Glomerular endothelial cell (primary cell): ENCODE data around the gene TSPEAR. TPM values are rescaled to one million over a fixed set of nuclear protein-coding genes. Genes with fewer than 3 reads are reported as not detected.

Experiments used
- DNase-seq: peaks from one replicate; pipeline ENCODE4 v3.0.0-alpha.2; 2011; ENCODE audit warnings: low read depth, low spot score; ENCODE audit errors: extremely low read depth
- total RNA-seq: library from RNA; depleted of rRNA; stranded (reverse); fragments of >200 nt; gene quantifications from 2 replicates; pipeline ENCODE4 v1.2.3, GENCODE V29; 2015

The TSPEAR gene
- total RNA-seq, 1 donor from 2014 or later, result 0.12 TPM

GRCh38 chr21:44535963-44536362, 175.4 kb downstream of the TSPEAR start:
- no peak for DNase-seq

- DNase-seq, result no peak
Observed at GRCh38 chr21:44534688-44535087, 176.7 kb downstream of the TSPEAR start.

- no peak for DNase-seq
Observed at GRCh38 chr21:44533891-44534627, 177.3 kb downstream of the TSPEAR start.

- DNase-seq, result no peak
Observed at GRCh38 chr21:44533121-44533890, 178.1 kb downstream of the TSPEAR start.

- DNase-seq, result no peak
Observed at GRCh38 chr21:44532712-44533111, 178.7 kb downstream of the TSPEAR start.

- no peak for DNase-seq
Observed at GRCh38 chr21:44531606-44532564, 179.5 kb downstream of the TSPEAR start.

- no peak for DNase-seq
Observed at GRCh38 chr21:44530903-44531605, 180.3 kb downstream of the TSPEAR start.

GRCh38 chr21:44530221-44530902, 181.0 kb downstream of the TSPEAR start:
- DNase-seq, result no peak

- no peak for DNase-seq
Observed at GRCh38 chr21:44529503-44530125, 181.8 kb downstream of the TSPEAR start.

GRCh38 chr21:44529011-44529421, 182.4 kb downstream of the TSPEAR start:
- DNase-seq, result no peak

- no peak for DNase-seq
Observed at GRCh38 chr21:44528634-44528995, 182.8 kb downstream of the TSPEAR start.

GRCh38 chr21:44527983-44528633, 183.3 kb downstream of the TSPEAR start:
- DNase-seq, result no peak

- no peak for DNase-seq
Observed at GRCh38 chr21:44527156-44527982, 184.0 kb downstream of the TSPEAR start.

- no peak for DNase-seq
Observed at GRCh38 chr21:44526096-44526997, 185.0 kb downstream of the TSPEAR start.

- DNase-seq, result no peak
Observed at GRCh38 chr21:44525391-44526095, 185.8 kb downstream of the TSPEAR start.
